ENCODE data around the gene TCEAL1.
"Not testable (repeated sequence)": the region's sequence is repeated elsewhere in the genome, so short reads cannot be mapped to it uniquely, and the experiment has no call there.

TCEAL1 gene

DNA sequence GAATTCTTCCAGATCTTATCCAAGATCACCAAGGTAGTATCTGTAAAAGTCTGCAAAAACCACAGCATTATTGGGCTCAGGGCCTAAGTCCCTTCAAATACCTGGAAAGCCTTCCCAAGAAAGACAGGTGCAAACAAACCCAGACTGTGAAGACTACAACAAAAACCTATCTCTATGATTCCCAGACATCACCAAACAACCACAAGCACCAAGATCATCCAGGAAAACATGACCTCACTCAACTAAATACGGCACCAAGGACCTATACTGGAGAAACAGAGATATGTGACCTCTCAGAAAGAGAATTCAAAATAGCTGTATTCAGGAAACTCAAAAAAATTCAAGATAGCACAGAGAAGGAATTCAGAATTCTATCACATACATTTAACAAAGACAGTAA, 15.3 kb downstream of the TCEAL1 start:
- H3K4me1 Mint-ChIP-seq = no peaks in the 10 kb centered on the region
- H3K4me3 Mint-ChIP-seq = no peak overlapping the region
- H3K27ac Mint-ChIP-seq = no peak overlapping the region
- peaks cover 14% of the 10 kb centered on the region for H3K9me3 Mint-ChIP-seq
- TF ChIP-seq, protein P1, sequence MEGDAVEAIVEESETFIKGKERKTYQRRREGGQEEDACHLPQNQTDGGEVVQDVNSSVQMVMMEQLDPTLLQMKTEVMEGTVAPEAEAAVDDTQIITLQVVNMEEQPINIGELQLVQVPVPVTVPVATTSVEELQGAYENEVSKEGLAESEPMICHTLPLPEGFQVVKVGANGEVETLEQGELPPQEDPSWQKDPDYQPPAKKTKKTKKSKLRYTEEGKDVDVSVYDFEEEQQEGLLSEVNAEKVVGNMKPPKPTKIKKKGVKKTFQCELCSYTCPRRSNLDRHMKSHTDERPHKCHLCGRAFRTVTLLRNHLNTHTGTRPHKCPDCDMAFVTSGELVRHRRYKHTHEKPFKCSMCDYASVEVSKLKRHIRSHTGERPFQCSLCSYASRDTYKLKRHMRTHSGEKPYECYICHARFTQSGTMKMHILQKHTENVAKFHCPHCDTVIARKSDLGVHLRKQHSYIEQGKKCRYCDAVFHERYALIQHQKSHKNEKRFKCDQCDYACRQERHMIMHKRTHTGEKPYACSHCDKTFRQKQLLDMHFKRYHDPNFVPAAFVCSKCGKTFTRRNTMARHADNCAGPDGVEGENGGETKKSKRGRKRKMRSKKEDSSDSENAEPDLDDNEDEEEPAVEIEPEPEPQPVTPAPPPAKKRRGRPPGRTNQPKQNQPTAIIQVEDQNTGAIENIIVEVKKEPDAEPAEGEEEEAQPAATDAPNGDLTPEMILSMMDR (IDR thresholded peaks at IDR 0.05; ENCODE audit: unreplicated experiment in 3 of 3) = no peak
- H3K27me3 Mint-ChIP-seq (ENCODE audit: low read depth) = peaks cover 4% of the 10 kb centered on the region
- H3K36me3 Mint-ChIP-seq (ENCODE audit: low read depth) = no peaks in the 10 kb centered on the region

- Mint-ChIP-seq H3K27me3 (ENCODE audit: low read depth) (peaks cover 7% of the 10 kb centered on the region), H3K4me3 (no peak overlapping the region), H3K36me3 (ENCODE audit: low read depth) (no peaks in the 10 kb centered on the region), H3K27ac (no peak overlapping the region), H3K9me3 (peaks cover 14% of the 10 kb centered on the region), H3K4me1 (no peaks in the 10 kb centered on the region)
- TF ChIP-seq, protein P1 (IDR thresholded peaks at IDR 0.05; ENCODE audit: unreplicated experiment in 3 of 3) = no peak
Observed at GRCh38 chrX:103647630-103648029, 18.9 kb downstream of the TCEAL1 start.

DNA sequence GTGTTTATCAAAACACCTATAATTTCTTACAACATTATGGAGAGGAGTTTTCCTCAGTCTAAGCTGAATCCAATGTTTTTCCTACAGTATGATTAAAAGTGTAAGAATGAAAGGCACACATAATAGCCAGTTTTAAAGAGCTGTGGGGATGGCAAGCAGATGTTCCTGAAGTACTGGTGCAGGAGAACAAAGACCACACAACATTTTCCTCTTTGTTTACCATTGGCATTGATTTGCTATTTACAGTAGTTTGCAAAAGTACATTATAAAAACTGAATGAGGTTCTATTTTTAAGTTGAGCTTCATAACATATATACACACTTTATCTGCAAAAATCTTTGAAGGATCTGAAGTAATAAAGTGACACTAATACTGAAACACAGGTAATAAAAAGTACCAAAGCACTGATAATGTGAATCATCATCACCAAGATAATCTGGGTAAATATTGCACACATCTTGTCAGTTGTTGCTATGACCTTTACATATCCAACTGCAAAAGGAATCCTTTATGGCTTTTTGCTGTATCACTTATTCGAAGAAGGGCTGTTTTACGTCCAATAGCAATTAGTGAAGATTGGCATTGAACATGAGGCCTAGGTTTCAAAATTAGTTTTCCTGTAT, 22.5 kb downstream of the TCEAL1 start:
- Mint-ChIP-seq H3K36me3 (ENCODE audit: low read depth) (no peaks in the 10 kb centered on the region), H3K4me1 (no peaks in the 10 kb centered on the region), H3K9me3 (peaks cover 11% of the 10 kb centered on the region), H3K27me3 (ENCODE audit: low read depth) (peaks cover 6% of the 10 kb centered on the region), H3K4me3 (no peak overlapping the region), H3K27ac (no peak overlapping the region)
- TF ChIP-seq, protein P1 (IDR thresholded peaks at IDR 0.05; ENCODE audit: unreplicated experiment in 3 of 3) = no peak

DNA sequence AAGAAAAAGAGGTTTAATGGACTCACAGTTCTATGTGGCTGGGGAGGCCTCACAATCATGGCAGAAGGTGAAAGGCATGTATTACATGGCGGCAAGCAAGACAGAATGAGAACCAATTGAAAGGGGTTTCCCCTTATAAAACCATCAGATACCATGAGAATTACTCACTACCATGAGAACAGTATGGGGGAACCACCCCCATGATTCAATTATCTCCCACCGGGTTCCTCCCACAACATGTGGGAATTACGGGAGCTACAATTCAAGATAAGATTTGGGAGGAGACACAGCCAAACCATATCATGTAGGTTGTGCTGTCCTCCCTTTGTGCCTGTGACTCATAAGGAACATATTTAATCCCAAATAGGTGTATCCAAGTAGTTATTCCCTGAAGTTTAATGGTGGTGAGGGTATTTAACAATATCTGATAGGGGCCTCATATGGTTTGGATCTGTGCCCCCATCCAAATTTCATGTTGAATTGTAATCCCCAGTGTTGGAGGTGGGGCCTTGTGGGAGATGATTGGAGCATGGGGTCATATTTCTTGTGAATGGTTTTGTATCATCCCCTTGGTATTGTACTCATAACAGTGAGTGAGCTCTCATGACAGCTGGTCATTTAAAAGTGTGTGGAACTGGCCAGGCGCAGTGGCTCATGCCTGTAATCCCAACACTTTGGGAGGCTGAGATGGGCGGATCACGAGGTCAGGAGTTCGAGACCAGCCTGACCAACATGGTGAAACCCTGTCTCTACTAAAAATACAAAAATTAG, 26.6 kb downstream of the TCEAL1 start:
- H3K4me3 Mint-ChIP-seq; H3K36me3 Mint-ChIP-seq (ENCODE audit: low read depth); H3K4me1 Mint-ChIP-seq; H3K27me3 Mint-ChIP-seq (ENCODE audit: low read depth); H3K27ac Mint-ChIP-seq; H3K9me3 Mint-ChIP-seq: not testable (repeated sequence)

DNA sequence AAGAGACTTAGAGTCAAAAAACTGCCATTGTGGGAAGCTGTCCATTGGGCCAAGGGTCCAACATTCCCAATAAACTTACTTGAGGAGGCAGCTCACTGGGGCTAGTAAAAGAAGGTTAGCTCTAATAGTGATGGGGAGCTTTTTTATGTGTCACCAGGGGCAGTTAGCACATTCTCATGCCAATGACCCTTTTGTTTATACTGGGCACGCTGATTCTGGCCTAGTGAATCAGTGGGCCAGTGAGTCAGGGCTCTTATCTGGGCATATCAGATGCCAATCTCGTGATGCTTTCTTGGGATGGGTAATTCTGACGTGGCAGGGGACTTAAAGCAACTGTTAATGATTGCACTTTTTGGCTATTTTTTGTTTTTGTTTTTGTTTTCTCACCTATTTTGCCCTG, 27.8 kb downstream of the TCEAL1 start:
- H3K4me1 Mint-ChIP-seq = no peaks in the 10 kb centered on the region
- H3K4me3 Mint-ChIP-seq = no peak overlapping the region
- no peak overlapping the region for H3K27ac Mint-ChIP-seq
- TF ChIP-seq, protein P1 (IDR thresholded peaks at IDR 0.05; ENCODE audit: unreplicated experiment in 3 of 3) = no peak
- H3K9me3 Mint-ChIP-seq = peaks cover 7% of the 10 kb centered on the region
- H3K36me3 Mint-ChIP-seq (ENCODE audit: low read depth) = no peaks in the 10 kb centered on the region
- peaks cover 6% of the 10 kb centered on the region for H3K27me3 Mint-ChIP-seq (ENCODE audit: low read depth)

DNA sequence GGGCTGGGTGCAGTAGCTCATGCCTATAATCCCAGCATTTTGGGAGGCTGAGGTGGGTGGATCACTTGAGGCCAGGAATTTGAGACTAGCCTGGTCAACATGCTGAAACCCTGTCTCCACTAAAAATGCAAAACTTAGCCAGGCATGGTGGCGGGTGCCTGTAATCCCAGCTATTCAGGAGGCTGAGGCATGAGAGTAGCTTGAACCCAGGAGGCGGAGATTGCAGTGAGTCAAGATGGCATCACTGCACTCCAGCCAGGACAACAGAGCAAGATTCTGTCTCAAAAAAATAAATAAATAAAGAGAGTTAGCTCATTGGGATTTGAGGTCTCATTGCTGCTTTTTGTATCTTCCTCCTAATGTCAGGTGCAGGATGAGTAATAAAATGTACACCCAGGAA, 28.3 kb downstream of the TCEAL1 start:
- H3K36me3 Mint-ChIP-seq (ENCODE audit: low read depth); H3K4me1 Mint-ChIP-seq; H3K27ac Mint-ChIP-seq; H3K27me3 Mint-ChIP-seq (ENCODE audit: low read depth); H3K9me3 Mint-ChIP-seq; H3K4me3 Mint-ChIP-seq: not testable (repeated sequence)
